BJ (cell line): ENCODE measurements around the gene ZNF804B. TPM values are rescaled to one million over a fixed set of nuclear protein-coding genes. Genes with fewer than 3 reads are reported as not detected.

Experiments
- CTCF ChIA-PET: fragments of 350-600 bp; formaldehyde crosslinking; extraction: SDS; loops from one replicate; lab custom pipeline; 2021; ENCODE audit warnings: antibody characterized with exemption, inconsistent platforms; lab: Yijun Ruan, JAX
- POLR2A ChIA-PET: fragments of 300-600 bp; sonication (Branson Sonifier 250); formaldehyde crosslinking; extraction: SDS; loops from one replicate; lab custom pipeline; 2021; ENCODE audit warnings: antibody characterized with exemption; lab: Charles Lee
- DNase-seq: peaks from one replicate; pipeline ENCODE4 v3.0.0-alpha.2; 2011; ENCODE audit warnings: low read depth
- H3K27me3 ChIP-seq: 2 replicates; pipeline ENCODE4 v1.6.0; 2011; ENCODE audit warnings: low read length; ENCODE audit not compliant: control insufficient read depth, insufficient read depth
- H3K36me3 ChIP-seq: 2 replicates; pipeline ENCODE4 v1.5.1; 2011; ENCODE audit warnings: low read length; ENCODE audit not compliant: control insufficient read depth, insufficient read depth
- H3K4me3 ChIP-seq: 2 replicates; pipeline ENCODE4 v1.5.1; 2011; ENCODE audit warnings: low read depth, mild to moderate bottlenecking, control low read depth, low read length
- polyA plus RNA-seq: library from polyadenylated mRNA; depleted of rRNA; stranded (reverse); fragments of >200 nt; gene quantifications from 2 replicates; pipeline ENCODE4 v1.2.3, GENCODE V29; 2011
- TF ChIP-seq, protein P1 (sequence below): IDR thresholded peaks from 2 replicates; pipeline ENCODE4 v1.5.1; 2011; ENCODE audit warnings: low read depth, mild to moderate bottlenecking, control low read depth, inconsistent platforms, low read length, moderate library complexity; ENCODE audit not compliant: insufficient read depth

The ZNF804B gene
- polyA plus RNA-seq, 1 experiment = not detected

DNA sequence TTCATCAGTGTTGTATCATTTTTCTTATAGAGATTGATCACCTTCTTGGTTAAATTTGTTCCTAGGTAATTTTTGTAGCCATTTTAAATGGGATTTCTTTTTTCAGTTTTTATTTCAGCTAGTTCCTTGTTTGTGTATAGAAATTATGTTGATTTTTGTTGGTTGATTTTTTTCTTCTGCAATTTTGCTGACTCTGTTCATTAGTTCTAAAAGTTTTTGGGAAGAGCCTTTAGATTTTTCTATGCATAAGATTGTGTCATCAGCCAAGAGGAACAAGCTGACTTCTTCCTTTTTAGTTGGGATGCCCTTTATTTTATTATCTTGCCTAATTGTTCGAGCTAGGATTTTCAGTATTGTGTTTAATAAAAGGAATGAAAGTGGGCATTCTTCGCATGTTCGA lies 258.2 kb downstream of the ZNF804B start:
- no peaks in the 10 kb centered on the region for H3K36me3 ChIP-seq
- ChIA-PET POLR2A (no interaction called here), CTCF (no interaction called here)
- DNase-seq = no peak
- TF ChIP-seq, protein P1, sequence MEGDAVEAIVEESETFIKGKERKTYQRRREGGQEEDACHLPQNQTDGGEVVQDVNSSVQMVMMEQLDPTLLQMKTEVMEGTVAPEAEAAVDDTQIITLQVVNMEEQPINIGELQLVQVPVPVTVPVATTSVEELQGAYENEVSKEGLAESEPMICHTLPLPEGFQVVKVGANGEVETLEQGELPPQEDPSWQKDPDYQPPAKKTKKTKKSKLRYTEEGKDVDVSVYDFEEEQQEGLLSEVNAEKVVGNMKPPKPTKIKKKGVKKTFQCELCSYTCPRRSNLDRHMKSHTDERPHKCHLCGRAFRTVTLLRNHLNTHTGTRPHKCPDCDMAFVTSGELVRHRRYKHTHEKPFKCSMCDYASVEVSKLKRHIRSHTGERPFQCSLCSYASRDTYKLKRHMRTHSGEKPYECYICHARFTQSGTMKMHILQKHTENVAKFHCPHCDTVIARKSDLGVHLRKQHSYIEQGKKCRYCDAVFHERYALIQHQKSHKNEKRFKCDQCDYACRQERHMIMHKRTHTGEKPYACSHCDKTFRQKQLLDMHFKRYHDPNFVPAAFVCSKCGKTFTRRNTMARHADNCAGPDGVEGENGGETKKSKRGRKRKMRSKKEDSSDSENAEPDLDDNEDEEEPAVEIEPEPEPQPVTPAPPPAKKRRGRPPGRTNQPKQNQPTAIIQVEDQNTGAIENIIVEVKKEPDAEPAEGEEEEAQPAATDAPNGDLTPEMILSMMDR = no peak
- no peak overlapping the region for H3K4me3 ChIP-seq
- H3K27me3 ChIP-seq = no peaks in the 10 kb centered on the region

DNA sequence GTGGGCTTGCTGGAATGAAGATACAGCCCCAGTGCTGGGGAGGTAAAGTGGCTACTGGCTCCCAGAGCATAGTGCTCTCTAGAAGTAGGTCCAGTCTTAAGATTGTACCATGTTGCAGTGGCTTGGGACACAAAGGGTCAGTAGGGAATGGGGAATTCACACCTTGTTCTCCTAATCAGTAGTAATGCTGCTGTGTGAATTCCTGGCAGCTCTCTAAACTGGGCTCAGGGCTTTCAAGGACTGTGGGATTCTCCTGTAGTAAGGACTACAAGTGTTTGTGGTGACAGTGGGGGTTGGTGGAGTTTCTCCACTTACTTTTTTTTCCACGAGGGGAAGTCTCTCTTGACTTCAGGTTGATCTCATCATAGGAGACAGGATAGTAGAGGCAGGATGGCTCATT lies 262.2 kb downstream of the ZNF804B start:
- Histone ChIP-seq H3K27me3 (no peaks in the 10 kb centered on the region), H3K36me3 (no peaks in the 10 kb centered on the region), H3K4me3 (no peak overlapping the region)
- ChIA-PET POLR2A (no interaction called here), CTCF (no interaction called here)
- DNase-seq = no peak
- TF ChIP-seq, protein P1 = no peak

DNA sequence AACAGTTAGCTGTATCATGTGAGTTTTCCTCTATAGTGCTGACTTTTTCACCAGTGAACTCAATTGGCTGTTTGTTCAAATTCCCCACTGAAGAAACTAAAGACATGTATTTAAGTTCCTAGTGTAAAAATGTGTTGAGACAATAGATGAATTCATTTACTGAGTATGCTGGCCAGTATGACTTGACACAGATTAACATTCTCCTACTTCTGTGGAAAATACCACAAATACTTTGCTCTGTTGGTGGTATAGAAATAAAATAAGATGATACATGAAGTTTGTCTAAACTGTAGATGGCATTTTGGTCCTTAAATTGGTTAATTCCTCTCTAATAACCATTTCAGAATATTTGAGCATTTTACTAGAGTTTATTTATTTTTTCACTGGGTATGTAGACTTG lies 263.7 kb downstream of the ZNF804B start:
- DNase-seq = no peak
- POLR2A ChIA-PET = no interaction called here
- Histone ChIP-seq H3K4me3 (no peak overlapping the region), H3K36me3 (no peaks in the 10 kb centered on the region), H3K27me3 (no peaks in the 10 kb centered on the region)
- TF ChIP-seq, protein P1 = no peak
- CTCF ChIA-PET = no interaction called here

DNA sequence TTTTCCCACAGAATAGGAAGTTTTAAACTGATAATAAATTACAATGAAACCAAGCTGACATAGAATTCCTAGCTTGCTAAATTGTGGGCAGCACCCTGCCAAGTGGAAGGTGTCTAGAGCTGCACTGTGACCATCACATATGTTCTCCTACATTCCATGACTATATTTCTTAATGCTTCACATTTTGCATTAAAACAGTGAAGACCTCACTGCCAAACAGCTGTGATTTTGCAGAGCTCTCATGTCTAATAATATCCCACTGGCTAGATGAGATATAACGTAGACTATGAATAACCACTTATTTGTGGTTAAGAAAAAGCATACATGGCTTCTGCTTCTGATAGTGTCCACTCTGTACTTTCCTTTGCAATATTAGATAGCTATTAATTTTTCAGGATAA lies 264.4 kb downstream of the ZNF804B start:
- no peak overlapping the region for H3K4me3 ChIP-seq
- ChIA-PET CTCF (no interaction called here), POLR2A (no interaction called here)
- no peaks in the 10 kb centered on the region for H3K36me3 ChIP-seq
- no peaks in the 10 kb centered on the region for H3K27me3 ChIP-seq
- TF ChIP-seq, protein P1 = no peak
- no peak for DNase-seq

DNA sequence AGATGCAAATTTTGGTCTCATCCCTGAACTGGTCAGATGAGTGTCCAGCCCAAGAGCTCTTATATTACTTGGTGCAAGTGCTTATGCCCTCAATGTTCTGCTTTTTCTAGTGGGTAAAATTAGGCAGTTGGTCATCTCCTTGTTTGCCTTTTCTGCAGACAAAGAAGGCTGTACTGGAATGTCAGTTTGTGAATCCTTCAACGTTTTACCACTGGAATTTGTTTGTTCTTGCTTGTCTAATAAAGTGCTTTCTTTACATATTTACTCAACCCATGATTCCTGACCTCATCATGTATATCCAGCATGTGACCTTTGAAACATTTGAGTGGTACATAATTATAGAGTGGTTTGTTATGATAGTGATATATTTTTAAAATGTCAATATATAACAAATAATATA lies 268.3 kb downstream of the ZNF804B start:
- TF ChIP-seq, protein P1 = no peak
- CTCF ChIA-PET = no interaction called here
- POLR2A ChIA-PET = no interaction called here

More for the DNA sequence above, 268.3 kb downstream of the ZNF804B start:
- H3K36me3 ChIP-seq = no peaks in the 10 kb centered on the region
- H3K27me3 ChIP-seq = no peaks in the 10 kb centered on the region
- no peak overlapping the region for H3K4me3 ChIP-seq
- DNase-seq = no peak
